GM18909 (cell line): ENCODE measurements around the gene VEZF1.

ENCODE experiments used
- ATAC-seq: cut with Tn5 transposase; IDR thresholded peaks from one replicate; pipeline ENCODE4 v1.9.1; 2021; ENCODE audit warnings: mild to moderate bottlenecking; ENCODE audit not compliant: unreplicated experiment, poor library complexity

Gene VEZF1

GRCh38 chr17:57987581-57988300 is at the start of gene VEZF1:
TSS of gene VEZF1 (minus strand) at chr17:57988254. CDS start at chr17:57988111, 143 bp downstream.
- peak; percentile 64 for ATAC-seq

- ATAC-seq = no peak
Measured at GRCh38 chr17:58032691-58033415, 44.8 kb upstream of the VEZF1 start.

GRCh38 chr17:58028578-58028977 is 40.5 kb upstream of the VEZF1 start:
- ATAC-seq = no peak

- ATAC-seq = no peak
Measured at GRCh38 chr17:58020401-58020800, 32.3 kb upstream of the VEZF1 start.

GRCh38 chr17:58019521-58019920 is 31.5 kb upstream of the VEZF1 start:
- ATAC-seq = no peak

GRCh38 chr17:58019039-58019438 is 31.0 kb upstream of the VEZF1 start:
- no peak for ATAC-seq

- ATAC-seq = no peak
Measured at GRCh38 chr17:58010067-58010799, 22.2 kb upstream of the VEZF1 start.

- ATAC-seq = peak; percentile 34
Measured at GRCh38 chr17:58007781-58008706, 20.0 kb upstream of the VEZF1 start.

GRCh38 chr17:58006924-58007780 is 19.1 kb upstream of the VEZF1 start, which contains the start of gene SRSF1:
TSS of gene SRSF1 (minus strand) at chr17:58007246. CDS start at chr17:58007137, 109 bp downstream.
- ATAC-seq = peak; percentile 92

- peak; percentile 17 for ATAC-seq
Measured at GRCh38 chr17:58006560-58006923, 18.5 kb upstream of the VEZF1 start.

- no peak for ATAC-seq
Measured at GRCh38 chr17:58005728-58006559, 17.9 kb upstream of the VEZF1 start.

GRCh38 chr17:58005031-58005727 is 17.1 kb upstream of the VEZF1 start:
- no peak for ATAC-seq

GRCh38 chr17:58004060-58004459 is 16.0 kb upstream of the VEZF1 start:
- no peak for ATAC-seq

- ATAC-seq = no peak
Measured at GRCh38 chr17:58002973-58003372, 14.9 kb upstream of the VEZF1 start.

- no peak for ATAC-seq
Measured at GRCh38 chr17:58002154-58002948, 14.3 kb upstream of the VEZF1 start.

- no peak for ATAC-seq
Measured at GRCh38 chr17:58001461-58002124, 13.5 kb upstream of the VEZF1 start.
